HFF-Myc (cell line): ENCODE measurements around the gene NADK2.

ENCODE experiments used
- DNase-seq: peaks from one replicate; pipeline ENCODE4 v3.0.0-alpha.2; 2011; ENCODE audit warnings: low read depth; ENCODE audit errors: extremely low read depth
- H3K4me3 ChIP-seq: replicated peaks from 2 replicates; pipeline ENCODE4 v1.5.1; 2011; ENCODE audit warnings: low read depth, mild to moderate bottlenecking, control low read depth, low read length
- TF ChIP-seq, protein P1 (sequence below): IDR thresholded peaks from 2 replicates; pipeline ENCODE4 v1.5.1; 2012; ENCODE audit warnings: mild to moderate bottlenecking, low read depth, low read length, control low read depth; ENCODE audit errors: missing control alignments

Gene NADK2

DNA sequence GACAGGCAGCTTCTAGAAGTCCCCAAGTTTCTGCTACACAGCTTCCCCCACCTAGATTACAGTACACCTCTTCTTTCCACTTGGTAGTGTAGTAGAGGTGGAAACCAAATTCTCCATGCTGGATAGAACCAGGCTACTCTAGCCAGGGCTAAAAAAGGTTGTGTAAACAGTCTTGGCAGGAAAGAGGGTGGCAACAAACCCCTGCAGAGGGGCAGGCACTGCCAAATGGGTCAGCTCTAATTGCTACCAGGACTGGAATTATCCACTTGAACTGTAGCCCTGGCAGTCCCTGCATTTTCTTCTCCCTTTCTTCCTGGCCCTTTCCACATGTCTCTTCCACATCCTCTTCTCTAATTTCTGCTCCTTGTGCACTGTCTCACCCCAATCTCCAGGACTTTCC lies 35.1 kb upstream of the NADK2 start:
- TF ChIP-seq, protein P1, sequence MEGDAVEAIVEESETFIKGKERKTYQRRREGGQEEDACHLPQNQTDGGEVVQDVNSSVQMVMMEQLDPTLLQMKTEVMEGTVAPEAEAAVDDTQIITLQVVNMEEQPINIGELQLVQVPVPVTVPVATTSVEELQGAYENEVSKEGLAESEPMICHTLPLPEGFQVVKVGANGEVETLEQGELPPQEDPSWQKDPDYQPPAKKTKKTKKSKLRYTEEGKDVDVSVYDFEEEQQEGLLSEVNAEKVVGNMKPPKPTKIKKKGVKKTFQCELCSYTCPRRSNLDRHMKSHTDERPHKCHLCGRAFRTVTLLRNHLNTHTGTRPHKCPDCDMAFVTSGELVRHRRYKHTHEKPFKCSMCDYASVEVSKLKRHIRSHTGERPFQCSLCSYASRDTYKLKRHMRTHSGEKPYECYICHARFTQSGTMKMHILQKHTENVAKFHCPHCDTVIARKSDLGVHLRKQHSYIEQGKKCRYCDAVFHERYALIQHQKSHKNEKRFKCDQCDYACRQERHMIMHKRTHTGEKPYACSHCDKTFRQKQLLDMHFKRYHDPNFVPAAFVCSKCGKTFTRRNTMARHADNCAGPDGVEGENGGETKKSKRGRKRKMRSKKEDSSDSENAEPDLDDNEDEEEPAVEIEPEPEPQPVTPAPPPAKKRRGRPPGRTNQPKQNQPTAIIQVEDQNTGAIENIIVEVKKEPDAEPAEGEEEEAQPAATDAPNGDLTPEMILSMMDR: no peak
- H3K4me3 ChIP-seq: no peak overlapping the region
- no peak for DNase-seq

DNA sequence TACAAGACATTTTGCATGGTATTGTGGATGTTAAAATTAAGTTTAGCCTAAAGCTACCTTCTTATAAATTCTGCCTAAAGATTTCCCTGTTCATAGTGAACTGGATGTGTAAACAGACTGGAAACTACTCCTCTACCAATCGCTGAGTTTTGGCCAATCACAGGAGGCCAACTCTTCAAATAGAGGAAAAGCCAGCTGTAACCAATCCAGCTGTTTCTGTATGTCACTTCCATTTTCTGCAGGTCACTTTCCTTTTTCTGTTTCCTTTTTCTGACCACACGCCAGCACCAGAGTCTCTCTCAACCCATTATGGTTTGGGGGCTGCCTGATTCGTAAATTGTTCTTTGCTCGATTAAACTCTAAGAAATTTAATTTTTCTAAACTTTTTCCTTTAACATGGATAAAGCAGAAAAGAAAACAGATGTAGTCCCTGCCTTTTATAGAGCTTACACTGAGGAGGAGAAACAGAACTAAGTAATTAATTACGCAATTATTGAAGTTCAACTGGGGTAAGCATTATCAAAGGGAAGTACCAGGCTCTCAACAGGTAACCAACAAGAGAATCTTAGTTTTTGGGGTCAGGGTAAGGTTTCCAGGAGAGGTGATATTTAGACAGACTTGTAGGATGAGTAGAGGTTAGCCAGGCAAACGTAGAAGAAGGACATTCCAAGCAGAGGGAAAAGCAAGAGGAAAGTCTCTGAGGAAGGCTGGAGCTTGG lies 32.2 kb upstream of the NADK2 start:
- DNase-seq: no peak
- no peak overlapping the region for H3K4me3 ChIP-seq
- TF ChIP-seq, protein P1: no peak

DNA sequence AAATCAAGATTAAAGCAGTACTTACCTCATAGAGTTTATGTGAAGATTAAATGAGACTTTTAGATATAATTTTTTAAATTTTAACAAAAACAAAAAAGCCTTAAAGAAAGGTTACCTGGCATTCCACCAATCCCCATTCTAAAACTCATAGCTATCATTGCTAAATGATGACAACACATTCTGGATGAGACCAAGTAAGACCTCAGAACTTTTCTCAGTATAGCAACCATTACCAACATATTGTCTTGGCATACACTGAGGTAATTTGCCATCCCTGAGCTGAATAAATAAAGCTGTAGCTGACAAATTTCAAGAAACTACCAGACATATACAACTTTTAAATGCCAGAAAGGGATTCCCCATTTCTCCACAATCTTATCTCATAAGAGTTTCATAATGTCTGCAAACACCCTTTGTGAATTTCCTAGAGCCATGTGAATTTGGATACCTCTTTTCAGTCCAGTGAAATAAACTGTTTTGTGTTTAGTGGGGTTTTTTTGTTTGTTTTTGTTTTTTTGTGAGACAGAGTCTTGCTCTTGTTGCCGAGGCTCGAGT lies 30.5 kb upstream of the NADK2 start:
- no peak for DNase-seq
- TF ChIP-seq, protein P1: no peak

DNA sequence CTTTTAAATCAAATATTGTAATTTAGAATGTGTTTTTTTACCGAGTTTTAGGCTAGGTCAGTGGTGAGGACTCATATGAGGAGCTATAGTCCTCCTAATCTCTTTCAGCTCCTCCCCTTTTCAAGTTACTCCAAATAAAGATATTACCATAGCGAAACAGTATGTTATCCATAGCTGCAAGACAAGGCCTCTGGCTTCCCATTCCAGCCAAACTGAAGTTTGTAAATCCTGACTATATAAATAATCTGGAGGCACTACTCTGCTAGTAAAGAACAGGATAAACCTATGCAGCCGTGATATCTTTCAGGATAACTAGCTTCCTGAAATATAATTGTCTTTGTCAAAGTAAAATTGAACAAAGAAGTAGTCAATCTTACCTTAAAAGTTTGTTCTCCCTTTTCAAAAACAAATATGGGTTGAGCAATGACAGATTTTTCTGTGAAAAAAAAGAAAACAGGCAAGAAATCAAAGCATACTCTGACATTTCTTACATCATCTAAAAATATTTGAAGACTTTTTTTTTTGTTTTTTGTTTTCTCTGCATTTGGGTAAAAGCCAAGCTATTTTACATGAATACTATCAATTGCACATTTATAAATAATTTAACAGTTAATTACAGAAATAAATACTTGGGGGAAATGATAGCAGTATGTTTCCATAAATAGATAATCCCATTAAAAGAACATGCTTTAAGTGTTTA lies 29.3 kb upstream of the NADK2 start:
- H3K4me3 ChIP-seq: no peak overlapping the region
- TF ChIP-seq, protein P1: no peak
- DNase-seq: no peak

More for the DNA sequence above, 30.5 kb upstream of the NADK2 start:
- H3K4me3 ChIP-seq: no peak overlapping the region

DNA sequence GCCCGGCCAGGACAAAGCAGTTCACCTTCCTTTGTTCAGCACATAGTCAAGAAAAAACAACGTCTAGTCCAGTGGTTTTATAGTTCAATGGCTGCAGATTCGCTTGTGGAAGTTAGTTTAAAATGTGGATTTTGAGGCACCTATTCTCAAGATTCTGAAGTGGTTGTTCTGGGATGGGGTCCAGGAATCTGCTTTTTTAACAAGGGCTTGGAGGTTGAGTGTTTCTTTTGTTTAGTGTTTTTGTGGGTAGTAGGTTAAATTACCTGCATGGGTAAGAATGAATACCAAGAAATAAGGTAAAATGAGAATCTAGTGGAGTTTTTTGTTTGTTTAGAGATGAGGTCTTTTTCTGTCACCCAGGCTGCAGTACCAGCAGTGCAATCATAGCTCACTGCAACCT lies 28.4 kb upstream of the NADK2 start:
- DNase-seq: no peak
- H3K4me3 ChIP-seq: no peak overlapping the region
- TF ChIP-seq, protein P1: no peak

DNA sequence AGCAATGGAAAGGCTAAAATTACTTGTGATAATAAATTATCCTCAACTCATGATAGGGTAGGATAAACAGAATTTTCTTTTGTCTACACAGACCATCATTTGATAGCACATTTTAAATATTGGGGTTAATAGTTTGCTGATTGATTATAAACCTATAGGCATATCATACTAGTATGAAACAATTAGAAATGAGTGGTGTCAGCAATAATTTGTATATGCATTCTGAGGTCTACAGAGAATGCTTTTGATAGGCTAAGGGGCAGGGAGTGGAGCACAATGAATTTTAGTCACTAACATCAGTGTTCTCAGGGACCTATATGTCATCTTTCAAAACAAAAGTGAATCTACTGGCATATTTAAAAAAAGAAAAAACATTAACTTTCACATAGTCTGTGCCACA lies 27.8 kb upstream of the NADK2 start:
- TF ChIP-seq, protein P1: no peak
- H3K4me3 ChIP-seq: no peak overlapping the region
- no peak for DNase-seq
